HG03060 (cell line): ENCODE data around the gene APPBP2.
A peak's percentile ranks its signal among the peaks of the same experiment; 100 is the strongest.
"Not testable (repeated sequence)": the region's sequence is repeated elsewhere in the genome, so short reads cannot be mapped to it uniquely, and the experiment has no call there.

Source experiments
- ATAC-seq: cut with Tn5 transposase; IDR thresholded peaks from one replicate; pipeline ENCODE4 v1.9.1; 2021; ENCODE audit warnings: low read depth, moderate number of reproducible peaks; ENCODE audit not compliant: unreplicated experiment

APPBP2 gene

GRCh38 chr17:60525685-60526514 lies at the start of gene APPBP2:
Gene APPBP2 (minus strand): TSS chr17:60526242. CDS start chr17:60525931, 311 bp downstream.
- ATAC-seq: peak; percentile 58

- no peak for ATAC-seq
Observed at GRCh38 chr17:60573236-60574051, 47.4 kb upstream of the APPBP2 start.

GRCh38 chr17:60565233-60565632 lies 39.2 kb upstream of the APPBP2 start:
- no peak for ATAC-seq

- no peak for ATAC-seq
Observed at GRCh38 chr17:60563743-60564142, 37.7 kb upstream of the APPBP2 start.

GRCh38 chr17:60562421-60562820 lies 36.4 kb upstream of the APPBP2 start:
- ATAC-seq: no peak

- no peak for ATAC-seq
Observed at GRCh38 chr17:60560860-60561257, 34.8 kb upstream of the APPBP2 start.

- ATAC-seq: no peak
Observed at GRCh38 chr17:60559995-60560859, 34.2 kb upstream of the APPBP2 start.

GRCh38 chr17:60559659-60559994 lies 33.6 kb upstream of the APPBP2 start:
- ATAC-seq: no peak

- ATAC-seq: no peak
Observed at GRCh38 chr17:60557805-60558204, 31.8 kb upstream of the APPBP2 start.

- no peak for ATAC-seq
Observed at GRCh38 chr17:60555786-60556185, 29.7 kb upstream of the APPBP2 start.

GRCh38 chr17:60554377-60554788 lies 28.3 kb upstream of the APPBP2 start:
- no peak for ATAC-seq

GRCh38 chr17:60552255-60552654 lies 26.2 kb upstream of the APPBP2 start:
- not testable (repeated sequence) for ATAC-seq

GRCh38 chr17:60548990-60549389 lies 22.9 kb upstream of the APPBP2 start:
- no peak for ATAC-seq

GRCh38 chr17:60545465-60546191 lies 19.6 kb upstream of the APPBP2 start:
- no peak for ATAC-seq

GRCh38 chr17:60542071-60542470 lies 16.0 kb upstream of the APPBP2 start:
- no peak for ATAC-seq

- no peak for ATAC-seq
Observed at GRCh38 chr17:60540460-60540859, 14.4 kb upstream of the APPBP2 start.

GRCh38 chr17:60539807-60540206 lies 13.8 kb upstream of the APPBP2 start:
- no peak for ATAC-seq

GRCh38 chr17:60538726-60539125 lies 12.7 kb upstream of the APPBP2 start:
- ATAC-seq: no peak

GRCh38 chr17:60535382-60536279 lies 9.6 kb upstream of the APPBP2 start:
- no peak for ATAC-seq
